Retinal pigment epithelial cell (primary cell): ENCODE results near the gene CD2BP2.

ENCODE experiments used
- DNase-seq: peaks from one replicate; pipeline ENCODE4 v3.0.0-alpha.2; 2010; ENCODE audit warnings: low read depth
- H3K4me3 ChIP-seq: 2 replicates; pipeline ENCODE4 v1.5.1; 2011; ENCODE audit warnings: mild to moderate bottlenecking, low read length, control low read depth, moderate library complexity
- TF ChIP-seq, protein P1 (sequence below): conservative IDR thresholded peaks from 2 replicates; pipeline ENCODE4 v1.5.1; 2011; ENCODE audit warnings: low read depth, low read length, control low read depth, inconsistent platforms

CD2BP2 gene

DNA sequence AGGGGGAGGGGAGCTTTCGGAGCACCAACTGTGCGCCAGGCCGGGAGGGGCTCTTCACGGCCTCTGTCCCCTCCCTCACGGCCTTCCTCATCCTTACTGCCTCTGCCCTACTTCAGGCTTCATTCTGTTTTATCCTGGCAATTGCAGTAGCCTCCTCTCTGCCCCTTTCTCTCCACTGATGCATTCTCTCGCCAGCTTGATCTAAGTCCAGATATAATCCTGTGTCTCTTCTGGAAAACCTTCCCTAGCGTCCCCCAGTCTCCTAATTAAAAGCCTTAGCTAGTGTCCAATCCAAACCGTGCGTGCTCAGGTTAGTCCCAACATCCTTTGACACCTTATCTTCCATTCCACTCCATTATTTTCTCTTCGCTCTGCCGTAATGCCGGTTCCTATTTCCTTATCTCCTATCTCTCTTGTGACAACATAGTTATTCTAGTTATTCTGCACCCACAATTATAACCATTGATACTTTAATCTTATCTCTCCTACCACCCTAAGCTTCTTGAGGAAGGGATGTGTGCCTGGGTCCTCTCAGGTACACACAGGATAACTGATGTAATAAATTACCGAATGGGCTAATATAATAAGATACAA is 41.0 kb upstream of the CD2BP2 start:
- peak overlapping the region; percentile 77 for H3K4me3 ChIP-seq
- TF ChIP-seq, protein P1, sequence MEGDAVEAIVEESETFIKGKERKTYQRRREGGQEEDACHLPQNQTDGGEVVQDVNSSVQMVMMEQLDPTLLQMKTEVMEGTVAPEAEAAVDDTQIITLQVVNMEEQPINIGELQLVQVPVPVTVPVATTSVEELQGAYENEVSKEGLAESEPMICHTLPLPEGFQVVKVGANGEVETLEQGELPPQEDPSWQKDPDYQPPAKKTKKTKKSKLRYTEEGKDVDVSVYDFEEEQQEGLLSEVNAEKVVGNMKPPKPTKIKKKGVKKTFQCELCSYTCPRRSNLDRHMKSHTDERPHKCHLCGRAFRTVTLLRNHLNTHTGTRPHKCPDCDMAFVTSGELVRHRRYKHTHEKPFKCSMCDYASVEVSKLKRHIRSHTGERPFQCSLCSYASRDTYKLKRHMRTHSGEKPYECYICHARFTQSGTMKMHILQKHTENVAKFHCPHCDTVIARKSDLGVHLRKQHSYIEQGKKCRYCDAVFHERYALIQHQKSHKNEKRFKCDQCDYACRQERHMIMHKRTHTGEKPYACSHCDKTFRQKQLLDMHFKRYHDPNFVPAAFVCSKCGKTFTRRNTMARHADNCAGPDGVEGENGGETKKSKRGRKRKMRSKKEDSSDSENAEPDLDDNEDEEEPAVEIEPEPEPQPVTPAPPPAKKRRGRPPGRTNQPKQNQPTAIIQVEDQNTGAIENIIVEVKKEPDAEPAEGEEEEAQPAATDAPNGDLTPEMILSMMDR, result no peak
- DNase-seq, result no peak

DNA sequence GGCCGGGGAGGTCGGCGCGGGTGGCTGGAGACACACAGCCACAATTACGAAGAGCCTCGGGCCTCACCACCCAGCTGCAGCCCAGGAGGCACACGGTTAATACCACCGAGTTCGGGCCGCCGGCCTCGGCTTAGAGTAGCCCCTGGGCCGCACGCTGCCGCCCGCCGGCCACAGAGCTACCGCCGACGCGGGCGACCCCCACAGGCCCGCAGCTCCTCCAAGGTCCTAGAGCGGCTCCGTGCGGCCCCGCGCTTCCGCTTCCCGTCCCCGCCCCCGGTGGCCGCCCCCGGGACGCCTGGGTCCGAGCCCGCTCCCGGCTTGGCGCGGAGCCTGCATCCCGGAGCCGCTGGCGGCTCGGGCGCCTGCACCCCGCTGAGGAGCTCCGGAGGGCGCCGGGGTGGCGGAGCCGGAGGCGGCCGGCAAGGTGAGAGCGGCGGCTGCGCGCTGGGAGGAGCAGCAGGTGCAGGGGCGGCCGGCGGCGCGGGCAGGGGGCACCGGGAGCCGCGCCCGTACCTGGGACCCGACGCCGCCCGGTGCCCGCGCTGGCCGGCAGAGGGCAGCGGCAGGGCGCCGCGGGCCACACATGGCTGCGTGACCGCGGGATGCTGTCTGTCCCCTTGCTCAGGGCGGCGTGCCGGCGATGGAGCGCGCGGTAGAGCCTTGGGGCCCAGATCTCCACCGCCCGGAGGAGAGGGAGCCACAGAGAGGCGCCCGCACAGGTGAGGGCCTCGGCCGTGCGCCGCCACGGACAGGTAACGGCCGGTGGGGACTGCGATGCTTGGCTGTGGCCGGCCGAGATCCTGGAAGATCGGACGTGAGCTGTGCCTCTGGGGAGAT is 40.3 kb upstream of the CD2BP2 start, which contains the start of gene ZNF48:
ZNF48 (plus strand) TSS at position 266 of the 837 bp plus-strand sequence; CDS start at position 641, 375 bp downstream.
- DNase-seq, result peak; percentile 69
- peak within 1 kb of the TSS; percentile 77 for H3K4me3 ChIP-seq
- TF ChIP-seq, protein P1, result no peak

DNA sequence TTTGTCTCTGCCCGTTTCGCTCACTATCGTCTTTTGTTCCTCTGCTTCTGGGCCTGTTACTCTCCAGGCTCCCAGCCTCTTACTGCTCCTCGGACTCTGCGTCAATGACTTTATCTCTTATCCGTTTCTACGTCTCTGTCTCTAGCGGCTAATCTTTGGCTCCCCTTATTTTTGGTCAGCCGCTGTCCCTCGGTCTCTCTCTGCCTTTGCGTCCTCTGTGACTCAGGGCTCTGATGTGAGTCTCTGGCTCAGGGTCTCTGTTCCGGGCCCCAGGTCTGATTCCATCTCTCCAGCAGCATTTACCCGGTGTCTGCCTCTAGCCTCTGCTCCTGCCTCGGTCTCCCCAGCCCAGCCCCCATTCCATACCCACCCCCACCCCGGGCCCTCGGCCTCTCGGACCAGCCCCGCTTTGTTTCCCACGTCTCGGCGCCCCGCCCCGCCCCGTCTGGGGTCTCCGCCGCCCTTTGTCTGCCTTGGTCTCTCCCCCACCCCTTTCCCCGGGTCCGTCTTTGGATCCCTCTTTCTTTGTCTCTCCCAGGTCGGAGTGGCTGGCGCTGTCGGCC is 39.6 kb upstream of the CD2BP2 start:
- TF ChIP-seq, protein P1, result no peak

DNA sequence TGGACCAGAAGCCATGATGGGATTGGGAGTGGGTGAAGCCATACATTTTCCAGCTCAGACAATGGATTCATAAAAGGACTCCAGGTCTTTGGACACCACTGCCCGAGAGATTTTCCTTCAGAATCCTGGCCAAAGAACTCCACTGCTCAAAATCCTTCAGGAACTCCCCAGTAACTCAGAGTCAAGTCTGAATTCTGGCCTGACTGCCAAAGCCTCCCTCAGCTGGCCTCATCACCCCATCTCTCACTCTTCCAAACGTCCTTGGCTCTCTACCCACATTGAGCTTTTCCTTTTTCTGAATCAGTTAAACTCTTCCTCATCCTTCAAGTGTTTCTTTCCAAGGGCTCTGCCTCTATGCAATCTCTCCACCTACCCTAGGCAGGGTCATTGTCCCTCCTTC is 28.4 kb upstream of the CD2BP2 start:
- TF ChIP-seq, protein P1, result no peak
- H3K4me3 ChIP-seq, result no peak overlapping the region
- no peak for DNase-seq

More for the DNA sequence above, 39.6 kb upstream of the CD2BP2 start:
- DNase-seq, result no peak
- H3K4me3 ChIP-seq, result peak overlapping the region; percentile 77

DNA sequence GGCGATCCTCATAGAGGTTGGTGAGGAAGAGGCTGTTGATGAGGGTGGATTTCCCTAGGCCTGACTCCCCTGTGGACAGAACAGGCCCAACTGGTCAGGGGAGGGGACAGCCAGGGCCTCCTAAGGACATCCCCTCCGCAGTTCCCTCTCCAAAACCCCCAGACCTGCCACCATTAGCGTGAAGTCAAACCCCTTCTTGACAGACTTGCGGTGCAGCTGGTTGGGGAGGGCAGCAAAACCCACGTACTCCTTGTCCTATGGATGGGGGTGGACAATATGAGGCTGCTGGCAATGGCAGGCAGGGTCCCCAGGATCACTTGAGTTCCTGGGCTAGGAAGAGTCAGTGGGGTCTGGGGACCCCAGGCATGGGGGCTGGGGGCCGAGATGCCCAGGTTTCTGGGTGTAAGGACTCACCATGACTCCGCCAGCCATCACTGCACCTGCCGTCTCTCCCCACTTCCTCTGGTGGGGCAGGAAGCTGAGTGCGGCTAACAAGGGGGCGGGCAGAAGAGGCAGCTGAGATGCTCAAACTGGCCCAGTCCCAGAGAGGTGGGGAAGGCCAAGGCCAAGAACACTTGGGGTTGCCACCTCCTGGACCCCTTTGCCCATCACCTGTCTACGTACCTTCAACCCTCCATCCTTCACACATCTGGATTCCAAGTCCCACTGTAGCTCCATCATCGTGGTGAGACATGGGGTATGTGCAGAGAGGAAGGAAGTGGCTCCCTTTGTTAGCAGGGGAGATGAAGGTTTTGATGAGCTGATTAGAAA is 27.2 kb upstream of the CD2BP2 start, which contains the start of gene SEPTIN1:
SEPTIN1 (minus strand) TSS at position 451 of the 771 bp plus-strand sequence; CDS start at position 432, 19 bp downstream.
- no peak for DNase-seq
- no peak within 1 kb of the TSS for H3K4me3 ChIP-seq
- TF ChIP-seq, protein P1, result no peak

DNA sequence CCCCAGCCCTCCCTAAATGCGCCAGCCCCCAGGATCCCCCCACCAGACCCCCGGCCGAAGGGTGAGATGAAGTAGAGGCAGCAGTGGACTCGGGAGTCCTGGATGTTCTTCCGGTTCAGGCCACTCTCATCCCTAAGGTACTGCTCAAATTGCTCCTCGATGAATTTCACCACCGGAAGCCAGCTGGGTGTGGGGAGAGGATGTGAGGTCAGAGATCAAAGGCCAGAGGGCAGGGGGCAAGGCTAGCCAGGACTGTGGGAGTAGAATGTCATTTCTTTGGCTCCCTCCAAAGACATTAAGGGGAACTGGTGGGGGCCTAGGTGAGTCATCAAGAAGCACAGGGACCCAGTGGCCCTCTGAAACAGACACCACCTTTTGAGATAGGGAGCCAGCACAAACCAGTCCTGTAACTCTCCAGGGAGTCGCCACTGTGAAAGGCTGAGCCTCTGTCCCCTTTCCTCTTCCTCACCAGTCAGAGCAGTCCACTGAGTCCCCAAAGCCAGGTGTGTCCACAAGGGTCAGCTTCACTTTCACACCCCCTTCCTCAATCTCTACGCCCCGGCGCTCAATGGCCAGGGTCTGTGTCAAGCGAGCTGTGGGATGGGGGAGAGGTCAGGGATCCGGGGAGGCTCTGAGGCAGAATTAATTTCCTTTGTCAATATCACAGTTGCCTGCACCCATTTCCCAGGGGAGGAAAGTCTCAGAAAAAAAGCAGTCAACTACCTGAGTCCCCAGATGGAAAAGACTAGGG is 26.4 kb upstream of the CD2BP2 start:
- no peak overlapping the region for H3K4me3 ChIP-seq

More for the DNA sequence above, 26.4 kb upstream of the CD2BP2 start:
- DNase-seq, result no peak
- TF ChIP-seq, protein P1, result no peak
